GM19397 (cell line): Measurements from ENCODE around the gene MIPOL1.
"Not testable (repeated sequence)": the region's sequence is repeated elsewhere in the genome, so short reads cannot be mapped to it uniquely, and the experiment has no call there.

Experiments used
- ATAC-seq: cut with Tn5 transposase; IDR thresholded peaks from one replicate; pipeline ENCODE4 v1.9.1; 2021; ENCODE audit warnings: mild to moderate bottlenecking, moderate library complexity; ENCODE audit not compliant: unreplicated experiment

MIPOL1 gene

DNA sequence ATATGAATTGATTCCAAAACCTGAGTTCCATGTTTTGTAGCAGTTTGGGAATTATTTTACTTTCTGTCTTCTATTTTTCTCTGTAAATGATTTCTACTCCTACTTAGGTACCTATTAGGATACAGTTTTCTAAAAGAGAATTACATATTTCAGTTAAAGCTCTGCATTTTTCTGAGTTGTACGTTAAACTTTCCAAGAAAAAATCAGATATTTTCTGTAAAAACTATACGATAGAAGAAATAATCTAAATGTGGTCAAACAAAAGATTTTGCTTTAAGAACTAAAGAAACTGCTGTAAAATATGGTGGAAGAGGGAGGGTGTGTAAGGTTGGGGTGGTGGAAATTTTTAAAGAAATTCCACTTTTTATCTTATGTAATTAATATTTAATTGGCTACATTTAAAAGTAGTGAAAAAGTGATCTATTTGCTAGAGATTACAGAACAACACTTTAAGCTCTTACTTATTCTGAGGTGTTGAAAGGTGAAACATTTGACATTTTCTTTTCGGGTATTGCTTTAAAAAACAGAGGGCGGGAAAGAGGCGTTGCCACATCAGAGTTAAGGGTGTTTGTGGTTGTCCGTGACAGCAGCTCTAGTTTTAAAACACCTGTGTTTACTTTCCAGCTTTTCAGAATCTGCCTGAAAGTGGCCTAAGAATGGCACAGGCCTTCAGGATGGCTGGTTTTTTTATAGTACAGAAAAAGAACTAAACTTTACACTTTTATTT is 187.3 kb downstream of the MIPOL1 start:
- no peak for ATAC-seq

- not testable (repeated sequence) for ATAC-seq
Measured at GRCh38 chr14:37397157-37397940, 199.6 kb downstream of the MIPOL1 start.

DNA sequence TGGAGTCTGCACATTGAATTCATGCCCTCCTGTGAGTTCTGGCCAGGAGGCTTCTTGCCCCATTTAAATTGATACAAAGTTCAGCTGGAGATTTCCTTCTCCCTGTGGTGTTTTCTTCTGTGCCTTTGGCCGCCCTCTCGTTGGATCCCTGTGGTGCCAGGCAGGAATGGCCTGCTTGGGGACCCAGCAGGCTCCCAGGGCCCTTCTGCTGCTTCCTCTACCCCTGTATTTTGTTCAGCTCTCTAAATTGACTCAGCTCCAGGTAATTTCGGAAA is 200.1 kb downstream of the MIPOL1 start:
- no peak for ATAC-seq

DNA sequence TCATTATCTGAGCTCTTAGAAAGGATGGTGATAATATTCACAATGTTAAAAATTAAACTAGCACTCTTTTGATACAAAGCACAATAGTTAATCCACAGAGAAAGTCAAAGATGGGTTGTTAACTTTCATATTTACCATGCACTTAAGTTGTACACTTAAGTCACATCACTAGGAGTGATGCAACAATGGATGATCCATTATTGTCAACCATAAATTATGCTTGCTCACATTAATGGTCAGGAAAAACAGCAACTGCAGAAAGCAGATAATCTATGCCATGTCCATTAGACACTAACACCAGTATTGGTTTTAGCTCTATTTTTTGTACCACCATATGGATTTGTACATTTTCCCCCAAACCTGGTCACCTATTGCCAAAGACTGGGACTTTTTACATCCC is 201.8 kb downstream of the MIPOL1 start:
- ATAC-seq: no peak

DNA sequence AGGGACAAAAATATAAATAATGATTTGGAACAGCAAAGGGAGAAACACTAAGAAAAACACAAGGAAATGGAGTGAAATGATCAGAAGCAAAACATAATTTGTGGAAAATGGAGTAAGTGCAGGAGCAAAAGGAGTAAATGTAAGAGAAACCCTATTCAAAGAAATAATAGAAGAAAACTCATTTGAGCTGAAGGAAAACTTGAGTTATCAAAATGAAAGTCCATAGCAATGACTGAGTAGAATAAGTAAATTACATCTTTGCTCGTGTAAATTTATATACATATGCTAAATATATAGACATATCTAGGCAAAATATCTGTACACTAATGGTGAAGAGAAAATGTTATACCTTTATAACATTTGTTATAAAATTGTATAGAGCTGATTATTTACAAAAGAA is 203.4 kb downstream of the MIPOL1 start:
- ATAC-seq: no peak

DNA sequence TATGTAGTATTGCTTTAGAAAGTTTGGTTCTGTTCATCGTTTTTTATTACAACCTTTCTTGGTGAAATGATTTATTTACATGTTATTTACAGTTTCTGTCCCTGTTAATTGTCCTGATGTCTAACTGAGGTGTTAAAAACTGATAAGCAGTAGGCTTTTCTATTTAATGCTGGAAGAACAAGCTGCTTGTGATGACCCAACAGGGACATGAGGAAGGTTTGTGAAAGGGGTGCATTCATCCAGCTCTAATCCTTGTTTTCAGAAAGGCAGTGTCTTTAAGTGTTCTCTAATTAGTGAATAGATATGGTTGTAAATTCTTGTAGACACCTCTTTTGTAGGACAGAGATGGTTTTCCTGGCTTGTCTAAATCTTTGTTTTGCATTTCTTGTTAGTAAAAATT is 205.9 kb downstream of the MIPOL1 start:
- no peak for ATAC-seq

DNA sequence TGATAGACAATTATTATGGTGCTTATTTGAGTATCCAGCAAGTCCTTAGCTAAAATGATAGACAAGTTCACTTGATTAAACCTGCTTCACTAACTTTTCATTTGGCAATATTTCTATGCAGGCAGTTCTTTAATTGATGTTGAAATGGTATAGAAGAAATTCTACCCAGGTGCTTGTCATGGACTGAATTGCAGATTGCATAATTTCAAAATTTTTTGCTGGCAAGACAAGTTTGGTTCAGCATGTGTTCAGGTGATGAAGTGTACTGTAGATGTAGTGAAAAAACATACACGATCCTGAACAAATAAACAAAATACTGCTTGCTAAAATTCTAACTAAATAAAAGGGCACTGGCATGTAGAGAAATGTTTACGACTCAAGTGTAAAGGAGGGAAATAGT is 208.4 kb downstream of the MIPOL1 start:
- no peak for ATAC-seq

- ATAC-seq: no peak
Measured at GRCh38 chr14:37411079-37411735, 213.5 kb downstream of the MIPOL1 start.

DNA sequence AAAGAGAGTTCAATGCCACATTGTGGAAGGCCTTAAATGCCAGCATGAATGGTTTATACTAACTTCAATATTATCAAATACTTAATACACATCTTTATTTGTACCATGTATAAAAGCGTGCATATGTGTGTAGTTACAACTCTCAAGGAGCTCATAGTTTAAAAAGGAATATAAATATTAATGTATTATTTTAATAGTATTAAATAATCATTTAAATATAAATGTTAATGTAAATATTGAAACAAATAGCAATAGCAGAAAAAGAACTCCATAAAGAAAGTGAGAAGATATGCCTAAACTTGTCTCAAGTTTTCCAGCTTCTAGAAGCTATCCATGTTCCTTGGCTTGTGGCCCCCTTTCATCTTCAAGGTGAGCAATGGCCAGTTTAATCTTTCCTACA is 215.3 kb downstream of the MIPOL1 start:
- ATAC-seq: no peak

DNA sequence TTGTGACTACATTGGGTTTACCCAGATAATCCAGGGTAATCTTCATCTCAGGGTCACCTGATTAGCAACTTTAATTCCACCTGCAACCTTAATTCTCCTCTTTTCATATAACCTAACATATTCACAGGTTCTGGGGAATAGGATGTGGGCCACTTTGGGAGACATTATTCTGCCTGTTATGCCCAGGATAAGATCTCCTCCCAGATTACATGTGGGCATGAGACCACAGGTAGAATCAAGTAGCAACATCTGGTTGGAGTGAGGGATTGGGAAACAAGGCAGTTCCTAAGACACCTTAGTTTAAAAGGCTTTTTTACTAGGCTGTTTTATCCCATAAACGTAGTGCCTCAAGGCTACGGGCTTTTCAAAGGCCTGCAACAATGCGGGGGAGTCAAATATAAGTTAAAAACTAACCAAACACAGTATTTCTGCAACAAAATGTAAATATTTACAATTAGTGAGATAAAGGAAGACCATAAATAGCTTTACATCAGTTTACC is 215.8 kb downstream of the MIPOL1 start:
- no peak for ATAC-seq

- ATAC-seq: no peak
Measured at GRCh38 chr14:37416264-37416663, 218.5 kb downstream of the MIPOL1 start.

- no peak for ATAC-seq
Measured at GRCh38 chr14:37417151-37417550, 219.4 kb downstream of the MIPOL1 start.

DNA sequence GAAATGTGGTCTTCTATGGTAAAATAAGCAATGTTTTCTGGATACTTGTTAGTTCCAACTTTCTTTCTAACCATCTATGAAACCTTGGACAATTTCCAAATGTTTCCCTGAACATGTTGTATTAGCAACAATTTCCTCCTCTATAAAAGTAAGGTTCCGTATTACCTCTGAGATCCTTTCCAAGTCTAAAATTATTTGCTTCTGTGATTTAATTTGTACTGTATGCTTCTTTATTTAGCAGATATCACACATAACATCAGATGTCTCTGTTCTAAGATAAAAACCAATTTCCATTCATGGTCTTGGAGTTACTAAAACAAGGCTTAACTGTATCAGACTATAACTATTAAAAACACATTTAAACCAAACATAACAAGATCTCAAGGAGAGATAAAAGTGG is 220.1 kb downstream of the MIPOL1 start:
- ATAC-seq: no peak

GRCh38 chr14:37420622-37421021 is 222.9 kb downstream of the MIPOL1 start:
- no peak for ATAC-seq

DNA sequence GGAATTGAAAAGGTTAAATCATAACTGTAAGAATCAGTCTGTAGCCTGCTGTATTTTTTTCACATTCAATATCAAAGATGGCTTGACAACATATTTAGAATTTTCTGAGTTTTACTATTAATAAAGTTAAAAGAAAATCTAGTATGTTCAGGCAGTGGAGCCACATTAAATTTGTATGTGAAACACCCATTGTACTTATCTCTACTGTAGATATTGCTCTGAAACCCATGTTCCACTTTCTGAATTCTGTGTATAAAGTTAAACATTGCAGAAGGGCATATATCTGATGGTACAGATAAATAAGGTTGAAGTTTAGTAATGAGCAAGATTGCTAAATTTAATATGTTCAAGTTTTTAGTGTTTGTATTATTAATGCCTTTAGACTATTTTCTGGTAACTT is 224.6 kb downstream of the MIPOL1 start:
- no peak for ATAC-seq

GRCh38 chr14:37422748-37423147 is 225.0 kb downstream of the MIPOL1 start:
- ATAC-seq: no peak

DNA sequence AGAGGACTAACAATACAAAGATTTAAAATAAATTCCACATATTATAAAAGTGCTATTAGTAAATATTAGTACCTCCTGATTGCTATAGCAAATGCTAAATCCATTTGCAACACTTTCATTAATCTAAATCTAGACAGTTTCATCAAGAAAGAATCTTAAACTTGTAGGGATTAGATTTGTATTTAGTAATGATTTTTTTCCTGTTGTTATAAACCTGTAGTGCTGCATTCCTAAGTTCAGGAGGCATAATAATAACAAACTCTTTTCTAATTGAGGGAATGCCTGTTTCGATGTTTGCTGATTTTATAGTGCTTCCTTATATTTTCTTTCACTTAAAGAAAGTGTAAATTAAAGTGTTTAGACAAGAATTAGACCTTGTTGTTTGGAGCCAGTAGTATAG is 231.2 kb downstream of the MIPOL1 start:
- ATAC-seq: no peak

DNA sequence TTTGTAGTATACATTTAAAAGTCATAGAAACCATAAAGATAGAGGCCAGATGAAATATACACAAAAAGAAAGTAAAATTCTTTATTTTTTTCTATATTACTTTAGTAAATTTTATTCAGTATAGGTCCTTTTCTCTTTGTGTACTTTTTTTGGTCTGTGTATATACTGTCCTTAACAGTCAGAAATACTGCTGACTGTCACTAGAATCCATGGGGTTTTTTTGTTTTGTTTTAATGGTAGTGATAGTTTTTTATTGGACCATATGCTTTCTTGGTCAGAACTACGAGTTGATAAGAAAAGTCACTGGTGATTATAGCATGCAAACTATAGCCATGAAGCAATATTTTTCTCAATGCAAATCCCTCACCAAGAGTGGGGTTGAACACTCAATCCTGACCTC is 231.9 kb downstream of the MIPOL1 start:
- ATAC-seq: no peak

- ATAC-seq: no peak
Measured at GRCh38 chr14:37434867-37435266, 237.1 kb downstream of the MIPOL1 start.

DNA sequence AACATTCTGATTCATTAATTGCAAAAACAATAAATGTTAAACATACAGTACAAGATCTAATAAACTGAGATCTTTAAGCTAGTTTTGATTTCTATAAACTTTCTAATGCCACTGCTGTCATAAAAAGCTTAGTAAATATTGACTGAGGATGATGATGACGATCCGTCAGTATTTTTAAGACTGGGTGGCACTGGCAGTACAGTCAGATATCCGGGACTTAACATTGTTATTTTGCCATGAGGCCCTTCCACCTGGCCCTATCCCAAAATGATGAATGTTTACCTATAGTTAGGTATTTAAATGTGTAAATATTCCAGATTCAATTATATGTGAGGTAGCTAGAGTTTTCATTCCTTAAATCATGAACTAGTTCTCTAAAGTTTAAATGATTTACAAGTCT is 238.8 kb downstream of the MIPOL1 start:
- ATAC-seq: no peak

- no peak for ATAC-seq
Measured at GRCh38 chr14:37437490-37437889, 239.8 kb downstream of the MIPOL1 start.

DNA sequence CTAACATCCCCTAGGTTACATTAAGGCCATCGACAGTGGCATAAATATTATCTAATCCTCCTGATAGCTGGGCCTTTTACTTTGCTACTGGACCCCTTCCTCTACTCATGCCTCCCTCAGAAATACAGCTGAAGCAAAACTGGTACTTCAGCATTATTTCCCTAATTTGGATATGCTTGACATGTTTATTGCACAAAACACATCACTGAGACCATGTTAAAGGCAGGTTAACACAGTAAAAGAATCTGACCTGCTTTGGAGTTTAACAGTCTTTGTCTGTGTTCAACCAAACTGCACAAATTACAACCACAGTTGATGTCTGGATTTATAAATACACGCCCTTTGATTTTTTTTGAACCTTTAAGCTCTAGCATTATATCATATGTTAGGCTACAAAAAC is 240.7 kb downstream of the MIPOL1 start:
- no peak for ATAC-seq
